Endothelial cell of umbilical vein (primary cell): ENCODE data around the gene BCL11A. TPM values are rescaled to one million over a fixed set of nuclear protein-coding genes. Genes with fewer than 3 reads are reported as not detected.

Experiments
- BruUV-seq: library from RNA; stranded (reverse); fragments of 400-500 nt; replicated peaks from 2 replicates; lab custom pipeline; 2021; lab: Mats Ljungman, UMichigan
- CTCF ChIA-PET: fragments of 300-600, 350-600 bp; sonication (Branson Sonifier 250); formaldehyde crosslinking; loops from one replicate; lab custom pipeline; 2021; ENCODE audit warnings: antibody characterized with exemption, inconsistent platforms; lab: Charles Lee
- POLR2A ChIA-PET: fragments of 300-600, 350-600 bp; sonication (Branson Sonifier 250); formaldehyde crosslinking; loops from one replicate; lab custom pipeline; 2021; ENCODE audit warnings: antibody characterized with exemption, inconsistent platforms; lab: Charles Lee
- DNase-seq: peaks from one replicate; pipeline ENCODE4 v3.0.0-alpha.2; 2011; ENCODE audit warnings: low read depth, low spot score
- FAIRE-seq: peaks from 2 replicates; lab custom pipeline; 2011; peaks lifted over from hg19 to GRCh38; lab: Jason Lieb, UNC
- H2AFZ ChIP-seq: 2 replicates; pipeline ENCODE4 v1.6.0; 2012; ENCODE audit warnings: low read depth, low read length, control low read depth, inconsistent platforms
- H3K27ac ChIP-seq: 2 replicates; pipeline ENCODE4 v1.5.1; 2011; ENCODE audit warnings: low read depth, mild to moderate bottlenecking, control low read depth, low read length, moderate library complexity; ENCODE audit not compliant: insufficient read depth
- H3K27me3 ChIP-seq, 2 experiments: 2 replicates each; pipeline versions ENCODE4 v1.6.0 to v1.6.1; 2011; ENCODE audit warnings: low read length in 2 of 2, mixed read lengths in 1 of 2; ENCODE audit not compliant: control insufficient read depth in 2 of 2, insufficient read depth in 2 of 2
- H3K36me3 ChIP-seq, 2 experiments: 2 replicates in 1 of 2; 3 replicates in 1 of 2; pipeline ENCODE4 v1.5.1; 2011; ENCODE audit warnings: low read length in 2 of 2, mild to moderate bottlenecking in 1 of 2, moderate library complexity in 1 of 2; ENCODE audit not compliant: control insufficient read depth in 2 of 2, insufficient read depth in 2 of 2; ENCODE audit errors: extremely low read depth in 1 of 2
- H3K4me1 ChIP-seq: 3 replicates; pipeline ENCODE4 v1.5.1; 2011; ENCODE audit warnings: mild to moderate bottlenecking, low read length; ENCODE audit not compliant: control insufficient read depth, insufficient read depth; ENCODE audit errors: extremely low read depth
- H3K4me2 ChIP-seq: 2 replicates; pipeline ENCODE4 v1.6.1; 2011; ENCODE audit warnings: low read length, control low read depth, mixed read lengths; ENCODE audit not compliant: insufficient read depth
- H3K4me3 ChIP-seq, 3 experiments: fragments of 200-600 bp in 1 of 3; sonication (generic), shearing (Covaris generic) in 1 of 3; replicated peaks in 1 of 3; 2 replicates each; pipeline ENCODE4 v1.5.1; 2011 to 2016; ENCODE audit warnings: control low read depth in 3 of 3, low read length in 3 of 3, mild to moderate bottlenecking in 2 of 3, inconsistent platforms in 1 of 3, low read depth in 1 of 3, moderate library complexity in 1 of 3; ENCODE audit not compliant: insufficient read depth in 1 of 3
- H3K79me2 ChIP-seq: 2 replicates; pipeline ENCODE4 v1.6.0; 2012; ENCODE audit warnings: low read length, inconsistent platforms; ENCODE audit not compliant: control insufficient read depth, insufficient read depth
- H3K9ac ChIP-seq: replicated peaks from 2 replicates; pipeline ENCODE3; 2011; ENCODE audit warnings: low read length, control low read depth; ENCODE audit not compliant: insufficient read depth; ENCODE audit errors: extremely low read depth
- H3K9me1 ChIP-seq: replicated peaks from 3 replicates; pipeline ENCODE4 v1.6.0; 2011; ENCODE audit warnings: mild to moderate bottlenecking, low read length; ENCODE audit not compliant: control insufficient read depth, insufficient read depth; ENCODE audit errors: extremely low read depth
- H3K9me3 ChIP-seq: replicated peaks from 2 replicates; pipeline ENCODE4 v1.5.1; 2012; ENCODE audit warnings: low read length, inconsistent platforms; ENCODE audit not compliant: control insufficient read depth, insufficient read depth
- H4K20me1 ChIP-seq: replicated peaks from 2 replicates; pipeline ENCODE3; 2011; ENCODE audit warnings: mild to moderate bottlenecking, low read length; ENCODE audit not compliant: control insufficient read depth, insufficient read depth; ENCODE audit errors: extremely low read depth
- EZH2 ChIP-seq: IDR thresholded peaks from 2 replicates; pipeline ENCODE4 v1.6.1; 2012; ENCODE audit warnings: borderline replicate concordance, low read depth, mild to moderate bottlenecking, moderate library complexity, low read length, inconsistent platforms; ENCODE audit not compliant: severe bottlenecking
- FOS ChIP-seq: IDR thresholded peaks from 2 replicates; pipeline ENCODE4 v1.6.1; 2011; ENCODE audit warnings: mild to moderate bottlenecking, low read length, moderate library complexity, borderline replicate concordance; ENCODE audit not compliant: insufficient read depth
- GATA2 ChIP-seq: IDR thresholded peaks from 2 replicates; pipeline ENCODE4 v1.7.0; 2011; ENCODE audit warnings: low read depth, mild to moderate bottlenecking, moderate library complexity, mixed read lengths, low read length; ENCODE audit not compliant: insufficient read length, insufficient read depth
- JUN ChIP-seq: IDR thresholded peaks from 2 replicates; pipeline ENCODE4 v1.6.1; 2011; ENCODE audit warnings: borderline replicate concordance, low read depth; ENCODE audit not compliant: insufficient read length, insufficient read depth
- MYC ChIP-seq: IDR thresholded peaks from one replicate; pipeline ENCODE4 v1.6.1; 2011; ENCODE audit warnings: mild to moderate bottlenecking, low read depth, low read length
- POLR2A ChIP-seq: IDR thresholded peaks from 2 replicates; pipeline ENCODE4 v1.6.1; 2012; ENCODE audit warnings: low read depth, mild to moderate bottlenecking, control low read depth, low read length
- POLR2AphosphoS5 ChIP-seq: IDR thresholded peaks from 2 replicates; pipeline ENCODE4 v1.6.1; 2012; ENCODE audit warnings: low read depth, mild to moderate bottlenecking, control low read depth, low read length, moderate library complexity; ENCODE audit not compliant: insufficient read depth
- dilution Hi-C: fragments of 300-500 bp; cut with MboI; formaldehyde crosslinking; loops from one replicate; pipeline ENCODE4 v1.15.0; 2019; ENCODE audit warnings: low sequenced_read_pairs; ENCODE audit not compliant: extremely low pct_ligation_motif_present
- intact Hi-C: fragments of 100-400 bp; cut with micrococcal nuclease; formaldehyde crosslinking; loops from one replicate; pipeline ENCODE4 v1.10.0; 2022
- polyA plus RNA-seq, 4 experiments: library from polyadenylated mRNA; depleted of rRNA in 3 of 4; stranded (reverse) in 3 of 4; unstranded in 1 of 4; fragments of >200 nt; gene quantifications; 2 replicates each; pipeline versions ENCODE4 v1.2.1 to v1.2.3, GENCODE V29; 2011 to 2012; ENCODE audit warnings: missing spikeins in 1 of 4
- total RNA-seq: library from RNA; stranded (reverse); gene quantifications from 2 replicates; pipeline ENCODE4 v1.2.3, GENCODE V29; 2021
- TF ChIP-seq, protein P1 (sequence below): IDR thresholded peaks from 2 replicates; pipeline ENCODE4 v1.6.1; 2011; ENCODE audit not compliant: insufficient read depth, insufficient read length
- TF ChIP-seq, protein P2 (sequence below), 2 donors: IDR thresholded peaks; 1 replicate in 1 of 2; 2 replicates in 1 of 2; pipeline ENCODE4 v1.5.1; 2011; ENCODE audit warnings: low read length in 2 of 2, mild to moderate bottlenecking in 2 of 2, moderate library complexity in 2 of 2, control low read depth in 1 of 2, inconsistent platforms in 1 of 2, low read depth in 1 of 2; ENCODE audit not compliant: insufficient read depth in 1 of 2; ENCODE audit errors: extremely low read depth in 1 of 2

BCL11A gene
- total and polyA plus RNA-seq, 2 donors (not counting 3 experiments of a cell fraction or from before 2014, with no cell fraction given) = 0.12 to 0.88 TPM

DNA sequence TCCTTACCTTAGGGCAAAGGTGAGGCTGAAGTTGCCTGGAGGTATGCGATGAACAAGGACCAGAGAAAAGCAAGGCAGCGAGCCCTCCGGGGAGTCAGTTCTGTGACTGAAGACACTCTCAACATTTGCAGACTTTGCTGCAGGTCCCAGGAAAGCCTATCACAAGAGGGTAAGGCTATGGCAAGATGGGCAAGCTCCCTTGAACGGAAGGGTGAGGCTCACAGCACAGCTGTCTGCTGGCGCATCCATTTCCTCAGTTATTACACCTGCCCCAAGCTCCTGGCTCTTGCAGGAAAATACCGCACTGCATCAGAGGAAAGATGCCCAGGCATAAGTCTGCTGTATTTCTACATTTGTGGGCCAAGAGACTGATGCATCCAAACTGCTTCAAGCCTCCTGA lies 141.4 kb downstream of the BCL11A start:
- no peak overlapping the region for H3K27ac ChIP-seq
- DNase-seq (no peak), FAIRE-seq (no peak)
- TF ChIP-seq GATA2 = no peak
- no peak for TF ChIP-seq MYC
- TF ChIP-seq POLR2AphosphoS5 = no peak
- TF ChIP-seq, protein P1, sequence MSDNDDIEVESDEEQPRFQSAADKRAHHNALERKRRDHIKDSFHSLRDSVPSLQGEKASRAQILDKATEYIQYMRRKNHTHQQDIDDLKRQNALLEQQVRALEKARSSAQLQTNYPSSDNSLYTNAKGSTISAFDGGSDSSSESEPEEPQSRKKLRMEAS = no peak
- TF ChIP-seq, protein P2, sequence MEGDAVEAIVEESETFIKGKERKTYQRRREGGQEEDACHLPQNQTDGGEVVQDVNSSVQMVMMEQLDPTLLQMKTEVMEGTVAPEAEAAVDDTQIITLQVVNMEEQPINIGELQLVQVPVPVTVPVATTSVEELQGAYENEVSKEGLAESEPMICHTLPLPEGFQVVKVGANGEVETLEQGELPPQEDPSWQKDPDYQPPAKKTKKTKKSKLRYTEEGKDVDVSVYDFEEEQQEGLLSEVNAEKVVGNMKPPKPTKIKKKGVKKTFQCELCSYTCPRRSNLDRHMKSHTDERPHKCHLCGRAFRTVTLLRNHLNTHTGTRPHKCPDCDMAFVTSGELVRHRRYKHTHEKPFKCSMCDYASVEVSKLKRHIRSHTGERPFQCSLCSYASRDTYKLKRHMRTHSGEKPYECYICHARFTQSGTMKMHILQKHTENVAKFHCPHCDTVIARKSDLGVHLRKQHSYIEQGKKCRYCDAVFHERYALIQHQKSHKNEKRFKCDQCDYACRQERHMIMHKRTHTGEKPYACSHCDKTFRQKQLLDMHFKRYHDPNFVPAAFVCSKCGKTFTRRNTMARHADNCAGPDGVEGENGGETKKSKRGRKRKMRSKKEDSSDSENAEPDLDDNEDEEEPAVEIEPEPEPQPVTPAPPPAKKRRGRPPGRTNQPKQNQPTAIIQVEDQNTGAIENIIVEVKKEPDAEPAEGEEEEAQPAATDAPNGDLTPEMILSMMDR (IDR thresholded peaks at IDR 0.05; ENCODE audit: extremely low read depth in 1 of 2, insufficient read depth in 1 of 2, low read depth in 1 of 2, low read length in 2 of 2) = no peak
- TF ChIP-seq FOS = no peak
- no peak for TF ChIP-seq EZH2
- no peak for TF ChIP-seq JUN
- no peak for TF ChIP-seq POLR2A
- H3K79me2 ChIP-seq = no peaks in the 10 kb centered on the region
- no peaks in the 10 kb centered on the region for H3K27me3 ChIP-seq
- no peaks in the 10 kb centered on the region for H3K4me1 ChIP-seq
- H2AFZ ChIP-seq = no peak overlapping the region
- no TSS peak for BruUV-seq
- no peaks in the 10 kb centered on the region for H3K9me3 ChIP-seq
- intact Hi-C loops (no loop called here), dilution Hi-C loops (no loop called here)
- H3K4me3 ChIP-seq = no peak overlapping the region
- no peak overlapping the region for H3K4me2 ChIP-seq
- ChIA-PET POLR2A (no interaction called here), CTCF (no interaction called here)
- H3K9me1 ChIP-seq = no peaks in the 10 kb centered on the region
- H4K20me1 ChIP-seq = no peaks in the 10 kb centered on the region
- no peak overlapping the region for H3K9ac ChIP-seq
- no peaks in the 10 kb centered on the region for H3K36me3 ChIP-seq
